ENCODE measurements around the gene KIAA0513.
A peak's percentile ranks its signal among the peaks of the same experiment; 100 is the strongest.

The KIAA0513 gene

DNA sequence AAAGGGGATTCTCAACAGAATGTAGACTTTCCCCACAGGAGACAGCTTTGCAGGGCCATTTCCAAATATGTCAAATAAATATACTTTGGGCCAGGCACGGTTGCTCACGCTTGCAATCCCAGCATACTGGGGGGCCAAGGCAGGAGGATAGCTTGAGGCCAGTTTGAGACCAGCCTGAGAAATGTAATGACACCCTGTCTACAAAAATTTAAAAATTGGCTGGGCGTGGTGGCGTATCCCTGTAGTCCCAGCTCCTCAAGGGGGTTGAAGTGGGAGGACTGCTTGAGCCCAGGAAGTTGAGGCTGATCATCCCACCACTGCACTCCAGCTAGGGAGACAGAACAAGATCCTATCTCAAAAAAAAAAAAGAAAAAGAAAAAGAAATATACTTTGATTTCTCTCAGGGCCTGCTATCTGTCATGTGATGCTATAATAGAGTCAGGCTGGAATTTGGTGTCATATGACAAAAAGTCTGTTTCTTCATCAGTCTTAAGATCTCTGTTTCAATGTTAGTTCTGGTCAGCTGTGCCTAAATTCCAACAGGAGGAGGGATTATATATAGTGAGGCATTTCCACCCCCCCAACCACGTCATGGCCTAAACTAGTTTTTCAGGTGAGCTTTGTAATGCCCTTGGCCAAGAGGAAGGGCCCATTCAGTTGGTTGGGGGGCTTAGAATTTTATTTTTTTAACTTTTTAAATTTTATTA is 12.0 kb upstream of the KIAA0513 start:
- no peak overlapping the region for H3K4me3 ChIP-seq (ENCODE audit: low read depth, low read length)
- H2AFZ ChIP-seq (ENCODE audit: low read length, unreplicated experiment), result no peak overlapping the region
- H3K27ac ChIP-seq (ENCODE audit: low read depth, low read length), result no peak overlapping the region

GRCh38 chr16:85017151-85017550 is 10.4 kb upstream of the KIAA0513 start:
- H3K36me3 ChIP-seq (ENCODE audit: insufficient read depth, low read length), result no peaks in the 10 kb centered on the region
- no peaks in the 10 kb centered on the region for H3K79me2 ChIP-seq (ENCODE audit: control insufficient read depth, insufficient read depth, low read length, unreplicated experiment)
- H3K27ac ChIP-seq (ENCODE audit: low read depth, low read length), result no peak overlapping the region
- no peaks in the 10 kb centered on the region for H3K27me3 ChIP-seq (ENCODE audit: insufficient read depth, low read length)
- no peak overlapping the region for H2AFZ ChIP-seq (ENCODE audit: low read length, unreplicated experiment)
- no peak overlapping the region for H3K4me3 ChIP-seq (ENCODE audit: low read depth, low read length)
- peaks cover 5% of the 10 kb centered on the region for H3K4me1 ChIP-seq (ENCODE audit: control insufficient read depth, insufficient read depth, low read length, unreplicated experiment)

More for the DNA sequence above, 12.0 kb upstream of the KIAA0513 start:
- peaks cover 6% of the 10 kb centered on the region for H3K79me2 ChIP-seq (ENCODE audit: control insufficient read depth, insufficient read depth, low read length, unreplicated experiment)
- no peaks in the 10 kb centered on the region for H3K27me3 ChIP-seq (ENCODE audit: insufficient read depth, low read length)
- no peaks in the 10 kb centered on the region for H3K36me3 ChIP-seq (ENCODE audit: insufficient read depth, low read length)
- H3K4me1 ChIP-seq (ENCODE audit: control insufficient read depth, insufficient read depth, low read length, unreplicated experiment), result peaks cover 5% of the 10 kb centered on the region

DNA sequence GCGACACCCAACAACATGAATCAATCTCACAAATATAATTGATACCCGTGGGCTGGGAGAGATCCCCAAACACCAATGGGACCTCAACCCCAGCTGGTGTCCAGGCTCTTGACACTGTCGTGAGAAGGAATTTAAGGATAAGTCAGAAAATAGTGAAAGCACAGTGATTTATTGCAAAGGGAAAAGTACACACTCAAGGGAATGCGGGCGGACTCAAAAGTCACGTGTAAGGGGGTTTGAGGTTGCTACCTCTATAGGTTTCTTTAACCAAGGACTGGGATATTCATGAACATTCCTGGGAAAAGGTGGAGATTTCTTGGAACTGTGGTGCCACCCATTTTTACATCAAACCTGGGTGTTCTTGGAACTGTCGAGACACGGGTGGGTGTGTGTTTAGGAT is 10.0 kb upstream of the KIAA0513 start:
- no peaks in the 10 kb centered on the region for H3K36me3 ChIP-seq (ENCODE audit: insufficient read depth, low read length)
- peaks cover 5% of the 10 kb centered on the region for H3K4me1 ChIP-seq (ENCODE audit: control insufficient read depth, insufficient read depth, low read length, unreplicated experiment)
- H2AFZ ChIP-seq (ENCODE audit: low read length, unreplicated experiment), result no peak overlapping the region
- no peaks in the 10 kb centered on the region for H3K27me3 ChIP-seq (ENCODE audit: insufficient read depth, low read length)
- H3K4me3 ChIP-seq (ENCODE audit: low read depth, low read length), result no peak overlapping the region
- no peaks in the 10 kb centered on the region for H3K79me2 ChIP-seq (ENCODE audit: control insufficient read depth, insufficient read depth, low read length, unreplicated experiment)
- no peak overlapping the region for H3K27ac ChIP-seq (ENCODE audit: low read depth, low read length)

- no peaks in the 10 kb centered on the region for H3K36me3 ChIP-seq (ENCODE audit: insufficient read depth, low read length)
- H3K79me2 ChIP-seq (ENCODE audit: control insufficient read depth, insufficient read depth, low read length, unreplicated experiment), result no peaks in the 10 kb centered on the region
- H3K4me3 ChIP-seq (ENCODE audit: low read depth, low read length), result no peak overlapping the region
- peaks cover 5% of the 10 kb centered on the region for H3K4me1 ChIP-seq (ENCODE audit: control insufficient read depth, insufficient read depth, low read length, unreplicated experiment)
- no peak overlapping the region for H3K27ac ChIP-seq (ENCODE audit: low read depth, low read length)
- no peak overlapping the region for H2AFZ ChIP-seq (ENCODE audit: low read length, unreplicated experiment)
- no peaks in the 10 kb centered on the region for H3K27me3 ChIP-seq (ENCODE audit: insufficient read depth, low read length)
Measured at GRCh38 chr16:85018529-85019236, 8.9 kb upstream of the KIAA0513 start.

DNA sequence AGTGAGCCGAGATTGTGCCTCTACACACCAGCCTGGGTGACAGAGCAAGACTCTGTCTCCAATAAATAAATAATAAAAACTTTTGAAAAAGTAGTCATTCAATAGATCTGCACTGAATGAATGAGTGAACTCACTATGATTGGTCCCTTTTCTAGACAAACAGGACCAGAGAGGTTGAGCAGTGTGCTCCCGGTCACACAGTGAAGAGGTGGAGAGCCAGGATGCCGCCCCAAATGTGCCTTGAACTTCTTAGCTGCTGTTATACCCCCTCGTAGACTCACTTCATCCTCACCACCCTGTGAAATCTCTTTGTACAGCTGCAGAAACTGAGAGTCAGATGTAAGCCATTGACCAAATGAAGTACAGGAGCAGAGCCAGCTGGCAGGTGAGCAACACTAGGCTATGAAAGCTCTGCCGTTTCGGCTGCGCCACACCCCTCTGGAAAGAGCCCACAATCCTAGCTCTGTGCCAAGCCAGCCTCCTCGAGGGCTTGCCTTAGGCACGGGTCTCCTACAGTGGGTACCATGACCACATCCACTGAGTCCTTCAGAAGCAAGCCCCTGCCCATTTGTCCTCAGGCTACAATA is 7.8 kb upstream of the KIAA0513 start:
- Histone ChIP-seq H3K36me3 (ENCODE audit: insufficient read depth, low read length) (no peaks in the 10 kb centered on the region), H2AFZ (ENCODE audit: low read length, unreplicated experiment) (no peak overlapping the region), H3K4me1 (ENCODE audit: control insufficient read depth, insufficient read depth, low read length, unreplicated experiment) (peaks cover 5% of the 10 kb centered on the region), H3K4me3 (ENCODE audit: low read depth, low read length) (no peak overlapping the region), H3K27me3 (ENCODE audit: insufficient read depth, low read length) (no peaks in the 10 kb centered on the region), H3K79me2 (ENCODE audit: control insufficient read depth, insufficient read depth, low read length, unreplicated experiment) (no peaks in the 10 kb centered on the region), H3K27ac (ENCODE audit: low read depth, low read length) (no peak overlapping the region)

- no peak overlapping the region for H2AFZ ChIP-seq (ENCODE audit: low read length, unreplicated experiment)
- H3K79me2 ChIP-seq (ENCODE audit: control insufficient read depth, insufficient read depth, low read length, unreplicated experiment), result no peaks in the 10 kb centered on the region
- H3K4me1 ChIP-seq (ENCODE audit: control insufficient read depth, insufficient read depth, low read length, unreplicated experiment), result peaks cover 31% of the 10 kb centered on the region
- no peak overlapping the region for H3K27ac ChIP-seq (ENCODE audit: low read depth, low read length)
- H3K4me3 ChIP-seq (ENCODE audit: low read depth, low read length), result peak overlapping the region; percentile 83
- no peaks in the 10 kb centered on the region for H3K36me3 ChIP-seq (ENCODE audit: insufficient read depth, low read length)
- no peaks in the 10 kb centered on the region for H3K27me3 ChIP-seq (ENCODE audit: insufficient read depth, low read length)
Measured at GRCh38 chr16:85025781-85026653, 1.6 kb upstream of the KIAA0513 start.

GRCh38 chr16:85026703-85027102 is 892 bp upstream of the KIAA0513 start:
- Histone ChIP-seq H3K79me2 (ENCODE audit: control insufficient read depth, insufficient read depth, low read length, unreplicated experiment) (no peaks in the 10 kb centered on the region), H3K27me3 (ENCODE audit: insufficient read depth, low read length) (no peaks in the 10 kb centered on the region), H3K36me3 (ENCODE audit: insufficient read depth, low read length) (no peaks in the 10 kb centered on the region), H3K4me1 (ENCODE audit: control insufficient read depth, insufficient read depth, low read length, unreplicated experiment) (peaks cover 31% of the 10 kb centered on the region), H2AFZ (ENCODE audit: low read length, unreplicated experiment) (peak overlapping the region; percentile 28), H3K27ac (ENCODE audit: low read depth, low read length) (no peak overlapping the region), H3K4me3 (ENCODE audit: low read depth, low read length) (peak overlapping the region; percentile 83)

GRCh38 chr16:85027958-85028684 is 526 bp downstream of the KIAA0513 start:
- no peaks in the 10 kb centered on the region for H3K36me3 ChIP-seq (ENCODE audit: insufficient read depth, low read length)
- peak overlapping the region; percentile 83 for H3K4me3 ChIP-seq (ENCODE audit: low read depth, low read length)
- H3K27me3 ChIP-seq (ENCODE audit: insufficient read depth, low read length), result no peaks in the 10 kb centered on the region
- H2AFZ ChIP-seq (ENCODE audit: low read length, unreplicated experiment), result peak overlapping the region; percentile 92
- peak overlapping the region; percentile 67; the same call in 1 of the 2 replicates for H3K27ac ChIP-seq (ENCODE audit: low read depth, low read length)
- peaks cover 31% of the 10 kb centered on the region for H3K4me1 ChIP-seq (ENCODE audit: control insufficient read depth, insufficient read depth, low read length, unreplicated experiment)
- no peaks in the 10 kb centered on the region for H3K79me2 ChIP-seq (ENCODE audit: control insufficient read depth, insufficient read depth, low read length, unreplicated experiment)

DNA sequence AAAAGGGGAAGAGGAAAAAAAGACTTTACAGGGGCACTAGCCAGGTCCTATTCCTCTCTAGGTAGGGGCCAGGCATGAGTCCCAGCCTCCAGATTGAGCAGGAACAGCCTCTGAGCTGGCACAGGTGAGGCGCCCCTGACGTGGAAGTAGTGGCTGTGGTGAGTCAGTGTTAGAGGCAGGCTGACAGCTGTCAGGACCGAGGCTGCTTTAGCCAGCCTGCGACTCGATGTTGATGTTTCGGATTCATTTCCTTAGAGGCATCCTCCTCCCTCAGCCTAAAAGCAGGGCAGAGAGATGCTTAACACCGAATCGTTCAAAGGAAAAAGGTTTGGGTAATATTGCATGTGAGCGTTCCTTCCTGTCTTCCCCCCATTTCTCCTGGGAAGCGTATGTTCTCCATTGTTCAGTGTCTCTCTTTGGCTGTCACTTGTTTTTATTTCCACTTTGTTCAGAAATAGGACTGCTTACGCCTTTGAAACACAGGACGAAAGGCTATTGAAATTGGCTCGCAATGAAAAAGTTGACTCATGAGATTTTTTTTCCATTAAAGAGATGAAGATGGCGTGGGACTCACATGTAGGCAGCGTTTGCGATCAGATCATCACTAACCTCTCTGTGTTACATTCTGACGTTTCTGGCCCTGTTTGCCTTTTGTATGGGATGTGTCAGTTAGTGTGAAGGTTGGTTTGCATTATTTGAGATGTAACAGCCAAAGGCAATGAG is 1.3 kb downstream of the KIAA0513 start:
- Histone ChIP-seq H3K27ac (ENCODE audit: low read depth, low read length) (peak overlapping the region; percentile 67), H2AFZ (ENCODE audit: low read length, unreplicated experiment) (peak overlapping the region; percentile 8), H3K79me2 (ENCODE audit: control insufficient read depth, insufficient read depth, low read length, unreplicated experiment) (no peaks in the 10 kb centered on the region), H3K27me3 (ENCODE audit: insufficient read depth, low read length) (no peaks in the 10 kb centered on the region), H3K36me3 (ENCODE audit: insufficient read depth, low read length) (no peaks in the 10 kb centered on the region), H3K4me1 (ENCODE audit: control insufficient read depth, insufficient read depth, low read length, unreplicated experiment) (peaks cover 31% of the 10 kb centered on the region), H3K4me3 (ENCODE audit: low read depth, low read length) (peak overlapping the region; percentile 83)

Data from ACC112 (cell line).